ENCODE measurements around the gene SH2D5. TPM values are rescaled to one million over a fixed set of nuclear protein-coding genes. Genes with fewer than 3 reads are reported as not detected.

SH2D5 gene
- total RNA-seq, 2 experiments from 2014 or later: 0.68 TPM; not detected in 1

DNA sequence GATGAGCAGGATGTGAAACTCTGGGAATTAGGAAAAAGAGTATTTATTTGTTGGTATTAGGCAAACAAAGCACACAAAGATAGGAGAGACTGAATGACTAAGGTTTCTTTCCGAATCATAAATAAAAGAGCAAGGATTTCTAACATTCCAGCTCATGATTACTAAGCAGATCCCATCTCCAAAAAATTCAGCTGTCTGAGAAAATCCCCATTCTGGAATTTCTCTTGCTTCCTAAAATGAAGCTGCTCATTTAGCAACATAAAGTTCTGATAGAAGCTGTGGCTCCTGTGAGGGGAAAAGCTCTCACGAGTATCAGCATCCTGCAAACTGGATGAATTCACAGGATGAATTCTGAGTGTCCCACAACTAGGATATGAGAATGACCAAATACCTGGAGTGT is 6.7 kb upstream of the SH2D5 start:
- Histone ChIP-seq H3K9me3 (ENCODE audit: low read length) (no peaks in the 10 kb centered on the region), H3K9me2 (ENCODE audit: insufficient read depth, low read length) (no peaks in the 10 kb centered on the region), H3K27ac (ENCODE audit: low read depth, low read length, poor library complexity, severe bottlenecking) (no peak overlapping the region), H3K4me1 (ENCODE audit: insufficient read depth, low read length, poor library complexity, severe bottlenecking) (no peaks in the 10 kb centered on the region), H3K79me2 (ENCODE audit: insufficient read depth, low read depth, low read length) (no peaks in the 10 kb centered on the region), H4K20me1 (ENCODE audit: insufficient read depth, low read length) (no peaks in the 10 kb centered on the region), H3K36me3 (ENCODE audit: insufficient read depth, low read length) (peaks cover 70% of the 10 kb centered on the region), H3K4me2 (ENCODE audit: low read length) (no peak overlapping the region), H2AFZ (ENCODE audit: low read length) (no peak overlapping the region), H3K4me3 (ENCODE audit: low read depth, low read length, poor library complexity, severe bottlenecking) (no peak overlapping the region)
- CTCF ChIA-PET (ENCODE audit: unreplicated experiment): no interaction called here
- no TSS peak for BruUV-seq (replicated peaks)
- DNase-seq (ENCODE audit: low spot score): no peak
- intact Hi-C loops (cut with micrococcal nuclease; ENCODE audit: unreplicated experiment): no loop called here
- TF ChIP-seq, protein P1, sequence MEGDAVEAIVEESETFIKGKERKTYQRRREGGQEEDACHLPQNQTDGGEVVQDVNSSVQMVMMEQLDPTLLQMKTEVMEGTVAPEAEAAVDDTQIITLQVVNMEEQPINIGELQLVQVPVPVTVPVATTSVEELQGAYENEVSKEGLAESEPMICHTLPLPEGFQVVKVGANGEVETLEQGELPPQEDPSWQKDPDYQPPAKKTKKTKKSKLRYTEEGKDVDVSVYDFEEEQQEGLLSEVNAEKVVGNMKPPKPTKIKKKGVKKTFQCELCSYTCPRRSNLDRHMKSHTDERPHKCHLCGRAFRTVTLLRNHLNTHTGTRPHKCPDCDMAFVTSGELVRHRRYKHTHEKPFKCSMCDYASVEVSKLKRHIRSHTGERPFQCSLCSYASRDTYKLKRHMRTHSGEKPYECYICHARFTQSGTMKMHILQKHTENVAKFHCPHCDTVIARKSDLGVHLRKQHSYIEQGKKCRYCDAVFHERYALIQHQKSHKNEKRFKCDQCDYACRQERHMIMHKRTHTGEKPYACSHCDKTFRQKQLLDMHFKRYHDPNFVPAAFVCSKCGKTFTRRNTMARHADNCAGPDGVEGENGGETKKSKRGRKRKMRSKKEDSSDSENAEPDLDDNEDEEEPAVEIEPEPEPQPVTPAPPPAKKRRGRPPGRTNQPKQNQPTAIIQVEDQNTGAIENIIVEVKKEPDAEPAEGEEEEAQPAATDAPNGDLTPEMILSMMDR (conservative IDR thresholded peaks at IDR 0.05; ENCODE audit: low read length): no peak
- no peak for TF ChIP-seq EZH2phosphoT487 (IDR thresholded peaks at IDR 0.05; ENCODE audit: borderline replicate concordance, low read depth, low read length)
- POLR2A ChIA-PET: no interaction called here

DNA sequence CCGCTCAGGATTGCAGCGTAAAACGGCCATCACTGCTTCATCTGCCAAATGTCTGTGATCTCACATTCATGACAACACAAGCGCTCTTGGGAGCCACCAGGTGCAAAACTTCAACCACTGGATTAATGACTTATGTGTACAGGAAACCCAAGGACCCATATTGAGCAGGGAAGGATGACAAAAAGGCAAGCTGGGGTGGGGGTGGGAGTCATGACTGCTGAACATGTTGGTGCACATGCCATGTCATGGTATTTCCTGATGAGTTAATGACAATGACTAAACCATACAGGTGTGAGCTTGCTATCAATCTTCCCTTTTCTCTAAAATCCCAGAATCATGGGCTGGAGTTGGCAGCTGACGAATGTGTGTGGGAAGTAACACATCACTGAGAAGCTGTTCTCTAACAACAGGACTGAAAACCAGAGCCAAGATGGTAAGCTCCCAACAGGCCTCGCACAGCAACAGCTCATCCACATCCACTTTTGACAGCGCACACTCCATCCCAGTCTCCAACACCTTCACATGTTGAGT is 3.1 kb upstream of the SH2D5 start:
- CTCF ChIA-PET (ENCODE audit: unreplicated experiment): no interaction called here
- peaks cover 36% of the 10 kb centered on the region for H3K36me3 ChIP-seq (ENCODE audit: insufficient read depth, low read length)
- no peaks in the 10 kb centered on the region for H3K9me3 ChIP-seq (ENCODE audit: low read length)
- TF ChIP-seq, protein P1 (conservative IDR thresholded peaks at IDR 0.05; ENCODE audit: low read length): no peak
- no peaks in the 10 kb centered on the region for H3K79me2 ChIP-seq (ENCODE audit: insufficient read depth, low read depth, low read length)
- H4K20me1 ChIP-seq (ENCODE audit: insufficient read depth, low read length): no peaks in the 10 kb centered on the region
- DNase-seq (ENCODE audit: low spot score): no peak
- BruUV-seq (replicated peaks): no TSS peak
- H3K4me1 ChIP-seq (ENCODE audit: insufficient read depth, low read length, poor library complexity, severe bottlenecking): peaks cover 14% of the 10 kb centered on the region
- H3K9me2 ChIP-seq (ENCODE audit: insufficient read depth, low read length): no peaks in the 10 kb centered on the region
- no peak overlapping the region for H3K27ac ChIP-seq (ENCODE audit: low read depth, low read length, poor library complexity, severe bottlenecking)
- no peak overlapping the region for H3K4me2 ChIP-seq (ENCODE audit: low read length)
- no peak overlapping the region for H3K4me3 ChIP-seq (ENCODE audit: low read depth, low read length, poor library complexity, severe bottlenecking)
- H2AFZ ChIP-seq (ENCODE audit: low read length): no peak overlapping the region
- intact Hi-C loops (cut with micrococcal nuclease; ENCODE audit: unreplicated experiment): no loop called here
- POLR2A ChIA-PET: interaction anchor here (0.6 kb wide), 1 partner anchor 228 kb away, joined by 3 read pairs; no protein-coding TSS in a partner anchor

DNA sequence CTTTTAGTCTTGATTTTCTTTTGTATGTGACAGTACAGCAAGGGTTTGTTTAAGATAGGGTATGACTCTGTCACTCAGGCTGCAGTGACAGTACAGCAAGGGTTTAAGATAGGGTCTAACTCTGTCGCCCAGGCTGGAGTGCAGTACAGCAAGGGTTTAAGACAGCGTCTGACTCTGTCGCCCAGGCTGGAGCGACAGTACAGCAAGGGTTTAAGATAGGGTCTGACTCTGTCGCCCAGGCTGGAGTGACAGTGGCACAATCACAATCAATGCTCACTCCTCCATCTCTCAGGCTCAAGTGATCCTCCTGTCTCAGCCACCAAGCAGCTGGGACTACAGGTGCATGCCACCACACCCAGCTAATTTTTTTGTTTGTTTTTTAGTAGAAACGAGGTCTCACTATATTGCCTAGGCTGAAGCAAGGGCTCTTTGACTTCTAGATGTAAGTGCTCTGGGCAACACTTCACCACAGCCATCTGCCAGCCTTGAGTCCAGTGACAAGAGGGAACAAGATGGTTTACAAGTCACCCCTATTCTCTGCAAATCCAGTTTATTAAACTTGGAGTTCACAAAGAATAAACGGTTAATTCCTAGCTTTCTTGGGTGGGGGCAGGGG is 965 bp upstream of the SH2D5 start:
- Histone ChIP-seq H3K9me3 (ENCODE audit: low read length) (no peaks in the 10 kb centered on the region), H3K4me1 (ENCODE audit: insufficient read depth, low read length, poor library complexity, severe bottlenecking) (peaks cover 14% of the 10 kb centered on the region), H3K36me3 (ENCODE audit: insufficient read depth, low read length) (peaks cover 15% of the 10 kb centered on the region), H3K27ac (ENCODE audit: low read depth, low read length, poor library complexity, severe bottlenecking) (no peak overlapping the region), H4K20me1 (ENCODE audit: insufficient read depth, low read length) (no peaks in the 10 kb centered on the region), H3K4me2 (ENCODE audit: low read length) (peak overlapping the region; percentile 63), H3K79me2 (ENCODE audit: insufficient read depth, low read depth, low read length) (no peaks in the 10 kb centered on the region), H2AFZ (ENCODE audit: low read length) (no peak overlapping the region), H3K9me2 (ENCODE audit: insufficient read depth, low read length) (no peaks in the 10 kb centered on the region), H3K4me3 (ENCODE audit: low read depth, low read length, poor library complexity, severe bottlenecking) (no peak overlapping the region)
- no peak for DNase-seq (ENCODE audit: low spot score)
- CTCF ChIA-PET (ENCODE audit: unreplicated experiment): no interaction called here
- BruUV-seq (replicated peaks): no TSS peak
- POLR2A ChIA-PET: no interaction called here
- intact Hi-C loops (cut with micrococcal nuclease; ENCODE audit: unreplicated experiment): loop anchor here (2.0 kb wide), 1 partner anchor 37 kb away; no protein-coding TSS in a partner anchor
- TF ChIP-seq, protein P1 (conservative IDR thresholded peaks at IDR 0.05; ENCODE audit: low read length): no peak; the same call in 1 of the 2 replicates
- no peak for TF ChIP-seq EZH2phosphoT487 (IDR thresholded peaks at IDR 0.05; ENCODE audit: borderline replicate concordance, low read depth, low read length)

Data from OCI-LY7 (cell line).